ENCODE results near the gene EXD3. TPM values are rescaled to one million over a fixed set of nuclear protein-coding genes. Genes with fewer than 3 reads are reported as not detected.
A peak's percentile ranks its signal among the peaks of the same experiment; 100 is the strongest.

EXD3 gene
- total and polyA plus RNA-seq, 2 of the 4 experiments (the other 2 are of a cell fraction) = 1.1 to 7.4 TPM

GRCh38 chr9:137390553-137391410, 32.2 kb downstream of the EXD3 start:
- Histone ChIP-seq H2BK5ac (ENCODE audit: low read depth, low read length, poor library complexity, severe bottlenecking) (no peak overlapping the region), H3K9ac (ENCODE audit: low read depth, low read length) (no peak overlapping the region), H3K4ac (ENCODE audit: low read depth, low read length) (no peak overlapping the region), H2AK5ac (ENCODE audit: low read depth, low read length) (no peak overlapping the region), H3K9me3 (ENCODE audit: control insufficient read depth, insufficient read depth, low read length) (no peaks in the 10 kb centered on the region), H3K27me3 (ENCODE audit: control insufficient read depth, insufficient read depth, low read length) (no peaks in the 10 kb centered on the region), H2BK20ac (ENCODE audit: low read depth, low read length) (no peak overlapping the region), H2AK9ac (replicated peaks; ENCODE audit: low read depth, low read length, poor library complexity) (peak overlapping the region; percentile 37), H3K36me3 (ENCODE audit: control insufficient read depth, insufficient read depth, low read length) (peaks cover 4% of the 10 kb centered on the region; the same call in 1 of the 2 replicates), H2BK15ac (ENCODE audit: low read depth, low read length) (no peak overlapping the region), H4K20me1 (ENCODE audit: insufficient read depth, low read length) (peaks cover 3% of the 10 kb centered on the region), H2AFZ (replicated peaks; ENCODE audit: low read length, poor library complexity) (no peak overlapping the region), H3K4me2 (ENCODE audit: low read depth, low read length) (no peak overlapping the region), H3K56ac (ENCODE audit: extremely low read depth, insufficient read depth, low read length) (no peak overlapping the region), H3K14ac (replicated peaks; ENCODE audit: low read depth, low read length) (no peak overlapping the region), H4K91ac (ENCODE audit: insufficient read depth, low read depth, low read length) (no peak overlapping the region), H3K79me1 (ENCODE audit: low read depth in 1 of 2, low read length in 2 of 2) (no peaks in the 10 kb centered on the region), H4K5ac (ENCODE audit: low read depth, low read length) (no peak overlapping the region), H3K23ac (ENCODE audit: low read depth, low read length) (no peak overlapping the region), H2BK120ac (ENCODE audit: low read depth, low read length) (no peak overlapping the region), H3K27ac (ENCODE audit: insufficient read depth, low read length) (no peak overlapping the region), H3K4me1 (ENCODE audit: control insufficient read depth, insufficient read depth, low read length) (peaks cover 7% of the 10 kb centered on the region; the same call in 1 of the 2 replicates), H3K18ac (ENCODE audit: low read depth, low read length) (no peak overlapping the region), H4K8ac (ENCODE audit: low read depth in 2 of 2, low read length in 2 of 2) (no peak overlapping the region), H3K4me3 (ENCODE audit: insufficient read depth, low read depth, low read length) (no peak overlapping the region), H3K9me1 (ENCODE audit: insufficient read depth, low read length) (no peaks in the 10 kb centered on the region; the same call in 1 of the 2 replicates)
- CTCF ChIA-PET = interaction anchor here (1.4 kb wide), 1 partner anchor 16 kb away, joined by 3 read pairs; no protein-coding TSS in a partner anchor
- ATAC-seq (ENCODE audit: low read depth) = peak; percentile 74
- no TSS peak for BruUV-seq (replicated peaks)
- intact Hi-C loops (cut with micrococcal nuclease) (no loop called here), dilution Hi-C loops (cut with HindIII; ENCODE audit: low sequenced_read_pairs, unreplicated experiment) (no loop called here), in situ Hi-C loops (cut with MboI; ENCODE audit: low sequenced_read_pairs) (no loop called here)
- TF ChIP-seq NFE2L2 (IDR thresholded peaks at IDR 0.05; ENCODE audit: low read depth, low read length) = no peak
- POLR2A ChIA-PET (ENCODE audit: unreplicated experiment) = no interaction called here
- 87% methylated on average over 29 of the region's 42 CpGs; no CpG with 5 or more reads in 1 of the 2 experiments for WGBS, 2 experiments (ENCODE audit: extremely low coverage in 2 of 2, insufficient read length in 1 of 2)
- DNase-seq = no peak

All from IMR-90 (cell line).